Stimulated activated CD4-positive, alpha-beta T cell treated with anti-CD3 and anti-CD28 coated beads, Interleukin-15, amount 100 ng/mL, for 48 hours (primary cell): ENCODE data around the gene CDC45.
A peak's percentile ranks its signal among the peaks of the same experiment; 100 is the strongest.

Experiments used
- DNase-seq, 2 donors: peaks; one replicate each; pipeline ENCODE4 v3.0.0-alpha.2; 2020; ENCODE audit warnings: low read depth in 2 of 2

CDC45 gene

DNA sequence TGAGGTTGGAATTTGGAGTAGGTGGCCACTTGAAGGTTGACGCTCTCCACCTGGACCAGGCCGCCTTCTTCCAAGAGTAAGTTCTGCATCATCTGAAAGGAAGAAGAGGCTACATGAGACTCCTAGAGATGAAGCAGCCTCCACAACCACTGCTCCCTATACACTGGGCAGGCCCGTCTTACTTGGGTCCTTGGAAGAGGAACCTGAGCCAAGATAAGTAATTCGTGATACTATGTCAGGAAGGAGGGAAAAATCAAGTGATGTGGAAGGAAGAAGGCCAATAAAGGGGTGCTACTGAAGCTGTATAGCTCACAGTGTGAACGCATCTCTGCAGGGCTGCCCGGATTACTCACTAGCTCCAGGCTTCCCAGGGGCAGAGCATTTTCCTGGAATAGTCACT lies 11.8 kb upstream of the CDC45 start:
- DNase-seq: no peak

DNA sequence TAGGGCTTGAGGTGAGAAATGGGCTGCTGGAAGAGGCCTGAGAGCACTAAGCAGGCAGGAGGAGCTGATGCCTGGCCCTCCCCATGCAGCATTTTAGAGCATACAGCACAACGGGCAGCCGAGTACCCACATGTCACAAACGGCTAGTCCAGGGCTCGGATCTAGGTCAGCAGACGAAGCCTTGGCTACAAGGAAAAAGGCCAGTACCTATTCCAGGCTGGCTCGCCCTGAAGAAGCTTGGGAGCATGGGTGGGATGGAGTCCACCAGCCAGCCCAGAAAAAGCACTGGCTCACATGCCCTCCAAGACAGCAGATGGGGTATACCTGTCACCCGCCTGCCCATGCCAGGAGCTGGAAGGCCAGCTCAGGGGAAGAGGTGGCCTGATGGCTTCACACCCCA lies 10.3 kb upstream of the CDC45 start:
- no peak for DNase-seq

DNA sequence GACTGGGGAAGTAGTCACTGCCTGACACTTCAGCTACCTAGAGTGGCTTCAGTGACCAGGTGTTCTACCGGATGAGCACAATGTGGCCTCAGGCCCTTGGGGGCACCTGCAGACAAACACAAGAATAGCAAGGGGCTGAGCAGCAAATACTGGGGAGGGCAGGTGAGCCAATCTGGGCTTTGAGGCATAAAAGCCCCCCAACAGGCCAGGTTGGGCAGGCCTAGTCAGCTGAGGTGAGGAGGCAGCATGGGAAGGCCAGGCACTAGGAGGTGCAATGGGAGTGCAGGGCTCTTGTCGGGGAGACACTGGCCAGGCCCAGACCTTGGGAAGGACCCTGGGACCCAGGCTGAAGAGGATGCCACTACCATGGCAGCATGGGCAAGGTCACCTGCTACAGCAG lies 9.7 kb upstream of the CDC45 start:
- DNase-seq: no peak

DNA sequence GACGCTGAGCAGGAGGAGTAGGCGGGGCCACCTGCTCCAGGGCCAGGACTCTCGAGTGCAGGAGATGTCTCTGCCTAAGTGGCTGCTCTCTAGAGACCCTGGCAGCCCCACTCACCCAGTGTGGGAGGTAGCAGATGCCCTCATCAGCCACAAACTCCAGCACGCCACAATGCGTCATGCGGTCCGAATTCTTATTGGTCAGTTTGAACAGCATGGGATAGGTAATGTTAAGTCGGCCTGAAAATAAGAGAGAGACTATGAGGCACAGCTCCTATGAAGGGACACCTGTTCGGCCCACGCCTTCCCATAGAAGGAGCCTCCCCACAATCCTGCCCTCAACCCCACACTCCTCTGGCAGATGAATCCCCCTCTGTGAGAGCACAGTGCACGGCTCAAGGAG lies 8.1 kb upstream of the CDC45 start:
- DNase-seq: no peak

DNA sequence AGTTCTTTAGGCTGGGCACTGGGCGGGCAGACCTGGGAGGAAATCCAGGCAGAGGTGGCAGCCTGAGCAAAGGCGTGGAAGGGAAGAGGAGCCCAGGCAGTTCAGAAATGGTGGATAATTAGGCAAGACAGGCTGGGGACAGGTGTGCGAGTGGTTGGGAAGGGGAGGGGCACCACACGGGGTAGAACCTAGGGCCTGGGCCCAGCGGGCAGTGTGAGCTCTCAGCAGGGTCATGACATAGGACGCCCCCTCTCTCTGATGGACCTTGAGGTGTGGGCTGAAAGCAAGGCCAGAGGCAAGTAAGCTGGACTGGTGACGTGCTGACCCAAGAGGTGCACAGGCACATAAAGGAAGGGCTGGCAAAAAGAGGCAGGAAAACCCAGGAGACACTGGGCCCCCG lies 7.5 kb upstream of the CDC45 start:
- no peak for DNase-seq

DNA sequence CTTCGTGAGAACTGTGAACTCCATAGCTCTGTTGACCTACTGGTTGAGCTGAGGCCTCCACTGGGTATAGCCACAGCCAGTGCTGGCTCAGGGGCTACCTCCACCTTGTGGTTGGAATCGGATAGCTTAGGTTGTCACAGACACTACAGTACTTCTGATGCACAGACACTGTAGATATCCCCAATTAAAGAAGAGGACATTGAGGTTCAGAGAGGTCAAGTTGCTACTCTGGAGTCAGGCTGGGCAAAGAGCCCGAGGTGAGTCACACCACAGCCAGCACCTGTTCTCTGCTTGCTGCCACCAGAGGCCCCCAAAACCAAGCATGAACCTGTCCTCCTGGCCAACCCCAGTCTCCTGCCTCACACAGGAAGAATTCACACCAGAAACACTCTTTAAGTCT lies 6.1 kb upstream of the CDC45 start:
- no peak for DNase-seq

DNA sequence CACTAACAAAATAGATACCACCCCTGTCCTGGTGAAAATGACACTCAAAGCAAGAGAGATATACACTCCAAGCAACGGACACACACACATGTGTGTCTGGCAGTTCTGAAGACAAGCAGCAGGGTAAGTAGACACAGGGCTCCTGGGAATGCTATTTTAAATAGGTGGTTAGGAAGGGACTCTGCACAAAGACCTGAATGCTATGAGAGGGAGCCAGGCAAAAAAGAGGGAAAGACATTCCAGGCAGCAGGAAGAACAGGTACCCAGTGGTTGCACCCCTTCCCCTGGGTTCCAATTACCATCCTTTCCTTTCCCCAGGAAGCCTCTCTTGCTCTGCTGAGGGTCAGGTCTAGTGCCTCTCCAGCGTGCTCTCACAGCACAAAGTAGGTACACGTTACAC lies 3.7 kb upstream of the CDC45 start:
- no peak for DNase-seq

DNA sequence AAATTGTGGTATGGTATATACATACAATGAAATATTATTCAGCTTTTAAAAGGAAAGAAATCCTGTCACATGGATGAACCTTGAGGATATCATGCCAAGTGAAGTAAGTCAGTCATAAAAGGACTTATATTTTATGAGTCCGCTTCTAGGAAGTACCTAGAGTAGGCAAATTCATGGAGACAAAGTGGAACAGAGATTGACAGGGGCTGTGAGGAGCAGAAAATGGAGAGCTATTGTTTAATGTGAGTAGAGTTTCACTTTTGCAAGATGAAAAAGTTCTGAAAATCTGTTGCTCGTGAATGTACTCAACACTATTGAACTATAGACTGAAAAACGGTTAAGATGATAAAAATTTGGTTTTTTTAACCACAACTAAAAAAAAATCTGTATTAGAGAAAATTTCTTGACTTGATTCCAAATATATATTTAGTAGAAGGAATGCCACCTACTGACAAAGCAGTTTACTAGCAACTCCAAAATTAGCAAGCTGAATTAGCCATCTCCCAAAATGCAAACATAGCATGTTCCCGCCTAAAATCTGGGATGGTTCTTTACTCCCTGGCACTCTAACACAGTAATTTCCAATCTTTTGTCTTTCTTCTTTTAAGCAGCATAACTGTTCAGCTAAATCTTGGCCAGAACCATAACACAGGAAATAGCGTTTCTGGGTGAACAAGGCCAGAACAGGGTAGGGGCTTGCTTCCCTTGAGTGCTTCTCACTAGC lies 2.2 kb upstream of the CDC45 start:
- no peak for DNase-seq

DNA sequence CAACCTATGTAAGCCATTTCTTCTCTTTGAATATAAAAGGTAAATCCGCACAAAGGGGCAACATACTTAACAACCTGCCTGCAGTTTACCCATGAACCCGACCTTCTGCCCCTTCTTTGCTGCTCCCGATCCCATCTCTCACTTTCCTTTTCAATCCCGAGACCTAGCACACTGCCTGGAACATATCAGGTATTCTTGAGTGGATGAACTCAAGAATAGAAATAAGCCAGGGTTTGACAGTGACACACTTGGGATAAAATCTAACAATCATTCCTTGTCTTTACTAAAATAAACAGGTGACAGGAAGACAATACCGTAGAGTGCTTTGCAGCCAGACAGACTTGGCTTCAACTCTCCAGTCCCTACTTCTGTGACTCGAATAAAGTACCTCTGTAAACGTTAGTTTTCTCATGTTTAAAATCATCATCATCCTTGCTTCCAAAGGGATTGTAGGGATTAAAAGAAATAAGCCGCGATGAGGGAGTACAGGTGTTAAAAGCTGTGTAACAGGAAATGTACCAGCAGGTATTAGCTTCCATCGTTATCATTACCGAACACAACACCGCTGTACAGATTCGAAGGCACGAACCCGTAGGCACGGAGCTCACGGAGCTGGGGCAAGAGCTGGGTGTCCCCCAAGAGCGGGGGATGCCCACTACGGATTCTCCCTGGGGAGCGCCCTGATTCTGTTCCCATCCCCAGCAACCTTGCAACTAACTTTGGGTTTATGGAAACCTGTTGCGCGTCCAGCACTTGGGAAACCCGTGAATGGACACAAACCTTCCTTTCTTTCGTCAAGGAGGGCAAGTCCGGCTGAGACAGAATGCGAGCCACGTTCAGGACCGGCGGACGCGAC lies 1.4 kb upstream of the CDC45 start:
- no peak for DNase-seq

DNA sequence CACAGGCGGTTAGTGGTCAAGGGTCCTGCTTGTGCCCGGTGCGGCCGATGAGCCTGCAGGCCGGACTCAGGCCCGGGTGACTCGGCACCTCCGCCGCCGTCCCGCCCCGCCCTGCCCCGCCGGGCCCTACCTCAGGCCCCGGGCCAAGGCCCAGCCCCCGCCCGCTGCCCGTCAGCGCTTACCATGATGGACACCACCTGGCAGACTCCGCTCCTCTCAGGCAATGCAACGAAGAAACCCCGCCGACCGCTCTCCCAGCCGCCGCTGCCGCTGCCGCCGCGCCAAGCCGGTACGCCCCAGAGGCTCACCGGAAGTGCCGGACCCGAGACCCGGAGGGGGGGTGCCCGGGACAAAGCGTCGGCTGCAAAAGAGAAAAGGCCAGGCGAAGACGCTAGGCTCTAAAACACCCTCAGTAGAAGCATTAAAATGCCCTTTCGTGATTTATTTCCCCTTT lies 792 bp upstream of the CDC45 start, which contains the start of gene UFD1:
TSS of gene UFD1 (minus strand) at position 293 of the 454 bp plus-strand sequence. CDS start at position 185, 108 bp downstream.
- DNase-seq: peak; percentile 71 to 72

DNA sequence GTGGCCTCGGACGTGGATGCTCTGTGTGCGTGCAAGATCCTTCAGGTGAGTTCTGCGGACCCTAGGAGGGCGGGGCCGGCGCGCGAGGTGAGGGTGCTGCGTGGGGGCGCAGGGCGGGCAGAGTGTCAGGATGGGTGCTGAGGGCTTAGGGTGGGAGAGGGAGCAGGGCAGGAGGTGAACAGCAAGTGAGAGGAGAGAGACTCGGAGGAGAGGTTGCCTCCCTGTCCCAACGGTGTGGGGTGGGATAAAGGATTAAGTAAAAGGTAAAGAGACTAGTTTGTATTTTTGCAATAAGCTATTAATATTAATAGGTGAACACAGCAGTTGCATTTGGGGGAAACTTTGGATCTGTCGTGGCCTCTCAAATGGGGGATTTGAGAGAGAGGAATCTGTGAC lies 451 bp downstream of the CDC45 start:
- no peak for DNase-seq

DNA sequence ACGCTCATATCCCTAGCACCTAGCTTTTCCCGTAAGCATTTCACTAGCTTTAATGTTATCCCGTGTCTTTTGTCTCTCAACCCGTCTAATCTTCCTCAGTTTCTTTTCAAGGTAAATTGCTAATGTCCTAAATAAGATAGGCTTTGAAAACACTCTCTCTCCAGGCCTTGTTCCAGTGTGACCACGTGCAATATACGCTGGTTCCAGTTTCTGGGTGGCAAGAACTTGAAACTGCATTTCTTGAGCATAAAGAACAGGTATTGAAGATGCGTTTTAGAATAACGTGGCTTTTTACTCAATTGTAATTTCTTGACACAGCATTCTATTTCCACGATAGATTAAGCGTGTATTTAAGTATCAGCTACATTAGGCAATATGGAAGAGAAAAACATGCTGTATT lies 1.1 kb downstream of the CDC45 start:
- no peak for DNase-seq

DNA sequence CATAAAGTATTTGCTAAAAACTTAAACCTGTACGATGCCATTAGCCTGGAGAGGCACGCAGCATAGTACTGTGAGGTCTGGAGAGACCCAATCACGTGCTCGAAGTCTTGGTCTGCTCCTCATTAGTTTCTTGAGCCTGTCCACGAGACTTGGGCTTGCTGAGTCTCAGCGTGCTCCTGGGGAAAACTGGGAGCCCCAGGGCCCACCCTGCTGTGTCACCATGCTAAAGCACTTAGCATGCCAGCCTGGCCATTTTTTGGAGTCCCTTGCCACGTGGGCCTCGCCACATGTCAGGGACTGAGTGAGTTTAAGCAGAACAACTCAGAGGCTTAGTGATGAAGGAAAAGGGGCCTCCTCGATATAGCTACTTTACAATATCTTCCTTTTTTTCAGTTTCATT lies 2.6 kb downstream of the CDC45 start:
- no peak for DNase-seq

DNA sequence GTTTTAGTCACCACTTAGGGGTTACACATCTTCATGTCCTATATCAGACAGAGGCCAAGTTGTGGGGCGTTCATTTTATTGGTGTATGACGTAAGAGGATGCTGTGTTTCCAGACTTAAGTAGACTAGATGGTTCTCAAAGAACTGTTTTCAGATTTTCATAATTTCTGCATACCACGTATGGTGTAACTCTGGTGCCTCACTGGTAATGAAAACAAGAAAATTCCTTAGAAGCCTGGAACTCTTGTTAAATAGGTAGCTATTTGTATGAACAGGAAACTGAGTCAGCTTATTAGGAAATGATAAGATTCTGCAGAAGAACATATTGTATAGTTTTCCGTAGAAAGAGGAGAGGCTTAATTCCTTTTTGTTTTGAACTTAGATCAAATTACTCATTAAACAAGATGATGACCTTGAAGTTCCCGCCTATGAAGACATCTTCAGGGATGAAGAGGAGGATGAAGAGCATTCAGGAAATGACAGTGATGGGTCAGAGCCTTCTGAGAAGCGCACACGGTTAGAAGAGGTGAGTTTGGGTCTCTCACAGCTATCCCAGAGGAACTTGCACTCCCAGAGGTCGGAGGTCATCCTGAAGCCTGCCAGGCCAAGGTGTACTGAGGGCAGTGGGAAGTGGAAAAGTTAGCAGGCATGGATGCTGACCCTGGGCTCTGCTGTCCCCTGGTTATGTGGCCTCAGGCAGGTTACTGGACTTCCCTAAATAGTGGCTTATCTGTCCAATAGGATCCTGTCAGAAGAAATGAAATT lies 3.9 kb downstream of the CDC45 start:
- DNase-seq: no peak

DNA sequence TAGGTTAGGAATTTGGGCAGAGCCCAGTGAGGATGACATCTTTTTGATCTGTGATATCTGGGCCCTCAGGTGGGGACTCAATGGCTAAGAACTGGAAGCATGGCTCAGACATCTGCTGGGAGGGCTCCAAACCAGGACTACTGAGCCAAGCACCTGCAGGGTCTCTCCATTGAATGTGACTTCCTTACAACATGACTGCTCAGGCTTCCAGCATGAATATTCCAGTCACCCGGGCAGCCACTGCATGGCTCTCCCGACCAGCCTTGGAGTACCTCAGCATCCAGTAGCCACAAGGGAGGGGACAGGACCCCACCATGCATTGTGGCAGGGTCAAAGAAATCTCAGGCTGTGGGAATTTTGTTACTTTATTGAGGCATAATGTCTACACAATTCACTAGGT lies 8.6 kb downstream of the CDC45 start:
- DNase-seq: no peak

DNA sequence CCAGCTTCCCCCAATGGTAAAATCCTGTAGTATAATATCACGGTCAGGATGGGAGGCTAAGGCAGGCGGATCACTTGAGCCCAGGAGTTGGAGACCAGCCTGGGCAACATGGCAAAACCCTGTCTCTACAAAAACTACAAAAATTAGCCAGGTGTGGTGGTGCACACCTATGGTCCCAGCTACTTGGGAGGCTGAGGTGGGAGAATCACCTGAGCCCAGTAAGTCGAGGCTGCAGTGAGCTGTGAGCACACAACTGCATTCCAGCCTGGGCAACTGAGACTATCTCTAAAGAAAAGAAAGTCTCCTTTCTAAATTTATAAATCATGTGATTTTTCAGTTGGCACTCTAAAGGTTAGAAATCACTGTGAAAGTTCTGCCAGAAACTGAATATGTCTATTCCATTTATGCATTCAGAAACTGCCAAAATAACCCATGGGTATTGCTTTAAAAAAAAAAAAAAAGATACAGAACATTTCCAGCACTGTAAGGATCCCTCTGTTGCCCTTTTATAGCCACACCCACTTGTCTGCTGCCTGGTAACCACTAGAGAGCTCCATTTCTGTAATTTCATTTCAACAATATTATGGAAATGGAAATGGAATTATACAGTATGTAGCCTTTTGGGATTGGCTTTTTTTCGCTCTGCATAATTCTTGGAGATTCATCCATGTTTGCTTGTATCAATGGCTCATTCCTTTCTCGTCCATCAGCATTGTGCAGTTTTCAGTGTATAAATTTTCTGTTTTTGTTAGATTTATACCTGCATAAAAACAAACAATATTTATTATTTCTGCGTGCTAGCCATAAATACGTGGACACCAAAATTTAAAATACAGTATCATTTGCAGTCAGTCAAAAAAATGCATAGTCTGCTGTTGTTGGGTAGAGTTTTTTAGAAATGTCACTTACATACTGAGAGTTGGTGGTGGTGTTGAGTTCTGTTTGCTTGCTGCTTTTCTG lies 9.4 kb downstream of the CDC45 start:
- no peak for DNase-seq

DNA sequence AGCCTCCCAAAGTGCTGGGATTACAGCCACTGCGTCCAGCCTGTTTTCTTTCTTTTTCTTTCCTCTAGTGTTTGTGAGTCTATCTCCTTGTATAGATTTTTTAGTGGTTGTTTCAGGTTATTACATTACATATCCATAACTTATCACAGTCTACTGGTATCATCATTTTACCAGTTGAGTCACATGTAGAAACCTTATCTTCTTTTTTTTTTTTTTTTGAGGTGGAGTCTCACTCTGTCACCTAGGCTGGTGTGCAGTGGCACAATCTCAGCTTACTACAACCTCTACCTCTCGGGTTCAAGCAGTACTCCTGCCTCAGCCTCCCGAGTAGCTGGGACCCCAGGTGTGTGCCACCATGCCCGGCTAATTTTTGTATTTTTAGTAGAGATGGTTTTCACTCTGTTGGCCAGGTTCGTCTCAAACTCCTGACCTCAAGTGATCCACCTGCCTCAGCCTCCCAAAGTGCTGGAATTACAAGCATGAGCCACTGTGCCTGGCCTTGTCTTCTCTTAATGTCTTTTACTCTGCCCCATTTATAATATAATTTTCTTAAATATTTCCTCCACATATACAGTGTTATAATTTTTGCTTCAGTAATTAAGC lies 11.0 kb downstream of the CDC45 start:
- DNase-seq: no peak

DNA sequence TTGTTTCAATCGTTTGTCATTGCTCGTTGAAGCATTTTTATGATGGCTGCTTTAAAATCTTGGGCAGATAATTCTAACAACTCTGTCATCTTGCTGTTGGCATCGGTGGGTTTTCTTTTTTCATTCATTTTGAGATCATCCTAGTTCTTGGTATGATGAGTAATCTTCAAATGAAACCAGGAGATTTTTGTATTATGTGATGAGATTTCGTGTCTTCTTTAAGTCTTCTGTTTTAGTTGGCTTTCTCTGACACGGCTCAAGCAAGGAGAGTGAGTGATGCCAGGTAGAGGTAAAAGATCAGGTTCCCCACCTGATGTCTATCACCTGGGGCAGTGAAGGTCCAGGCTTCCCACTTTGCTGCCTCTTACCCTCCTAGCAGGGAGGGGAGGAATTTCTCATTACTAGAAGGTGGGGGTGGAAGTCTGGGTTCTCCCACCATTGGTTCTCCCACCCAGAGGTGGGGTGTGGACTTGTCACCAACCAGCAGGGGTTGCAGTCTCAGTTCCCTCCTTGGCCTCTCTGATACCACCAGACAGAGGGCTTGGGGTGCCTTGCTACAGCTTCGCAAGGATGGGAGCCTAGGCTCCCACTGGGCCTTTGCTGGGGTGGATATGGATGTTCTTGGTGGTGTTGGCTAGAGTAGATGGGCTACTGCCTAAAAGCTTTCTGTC lies 12.9 kb downstream of the CDC45 start:
- DNase-seq: no peak

DNA sequence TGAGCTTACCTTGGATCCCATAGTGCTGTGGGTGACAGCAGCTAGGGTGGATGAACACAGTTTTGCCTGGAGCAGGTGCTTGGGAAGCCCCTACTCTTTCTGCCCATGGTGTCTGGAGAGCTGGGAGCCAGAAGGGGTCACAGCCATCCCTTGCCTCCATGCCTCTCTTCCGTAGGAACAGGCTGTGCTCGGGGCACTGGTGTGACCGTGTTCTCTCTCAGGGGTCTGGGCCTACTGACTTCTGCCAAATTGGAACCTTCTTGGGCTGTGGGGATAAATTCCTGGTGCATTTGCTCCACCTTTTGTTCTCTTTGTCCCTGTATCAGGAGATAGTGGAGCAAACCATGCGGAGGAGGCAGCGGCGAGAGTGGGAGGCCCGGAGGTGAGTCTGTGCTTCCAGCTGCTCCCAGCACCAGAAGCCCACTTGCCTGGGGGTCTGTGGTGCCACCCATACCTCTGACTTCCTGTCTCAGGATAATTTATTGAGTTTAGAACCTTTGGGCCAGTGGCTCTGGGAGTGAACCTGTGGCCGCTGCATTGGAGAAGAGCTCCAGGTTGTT lies 14.4 kb downstream of the CDC45 start:
- no peak for DNase-seq

DNA sequence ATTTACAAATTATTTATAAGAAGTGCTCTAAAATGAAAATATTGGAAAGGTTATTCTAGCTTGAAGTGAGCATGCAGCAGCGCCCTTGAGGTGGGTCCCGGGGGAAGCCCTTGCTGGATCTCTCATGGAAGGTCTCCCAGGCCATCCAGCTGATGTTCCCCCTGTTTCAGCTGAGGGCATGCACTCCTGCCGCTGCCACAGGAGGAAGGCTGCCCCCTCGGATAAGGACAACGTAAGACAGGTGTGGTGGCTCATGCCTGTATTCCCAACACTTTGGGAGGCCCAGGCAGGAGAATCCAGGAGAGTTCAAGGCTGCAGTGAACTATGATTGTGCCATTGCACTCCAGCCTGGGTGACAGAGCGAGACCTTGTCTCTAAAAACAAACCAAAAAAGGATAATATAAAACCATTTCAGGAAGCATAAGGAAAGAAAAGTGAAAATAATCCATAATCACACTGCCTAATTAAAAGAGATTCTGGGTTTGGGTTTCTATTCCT lies 15.0 kb downstream of the CDC45 start:
- DNase-seq: no peak
